B cell (primary cell): Measurements from ENCODE around the gene TRA2A. TPM values are rescaled to one million over a fixed set of nuclear protein-coding genes. Genes with fewer than 3 reads are reported as not detected.

Experiments used
- ATAC-seq: fragments of 200-7000 bp; cut with Tn5 transposase; one replicate; pipeline ENCODE4 v1.10.0; 2021; ENCODE audit warnings: low read depth, mild to moderate bottlenecking, moderate number of reproducible peaks, moderate library complexity
- CTCF ChIA-PET: fragments of 350-600 bp; sonication (Branson Sonifier 250); formaldehyde crosslinking; loops from one replicate; lab custom pipeline; 2021; ENCODE audit warnings: antibody characterized with exemption, inconsistent platforms; lab: Charles Lee
- POLR2A ChIA-PET: fragments of 350-600 bp; sonication (Branson Sonifier 250); formaldehyde crosslinking; loops from one replicate; lab custom pipeline; 2021; ENCODE audit warnings: antibody characterized with exemption; lab: Charles Lee
- DNase-seq: peaks from one replicate; pipeline ENCODE4 v3.0.0; 2013
- H2AFZ ChIP-seq: 2 replicates; pipeline ENCODE4 v1.6.1; 2012; ENCODE audit warnings: mild to moderate bottlenecking, low read depth, low read length; ENCODE audit not compliant: insufficient read depth, poor library complexity, severe bottlenecking
- H3K27ac ChIP-seq, 2 donors: 1 replicate in 1 of 2; 2 replicates in 1 of 2; pipeline ENCODE4 v1.5.1; 2012 to 2013; ENCODE audit warnings: low read length in 2 of 2, mild to moderate bottlenecking in 2 of 2, moderate library complexity in 1 of 2
- H3K27me3 ChIP-seq, 4 experiments: fragments of 200-600 bp in 1 of 4; sonication (generic) in 1 of 4; replicated peaks in 1 of 4; 1 replicate in 2 of 4; 2 replicates in 2 of 4; pipeline versions ENCODE4 v1.6.1 to v1.7.0; 2013 to 2016; ENCODE audit warnings: low read length in 3 of 4, mild to moderate bottlenecking in 2 of 4, mixed read lengths in 1 of 4, moderate library complexity in 1 of 4; ENCODE audit not compliant: insufficient read depth in 4 of 4, control insufficient read depth in 3 of 4; ENCODE audit errors: control extremely low read depth in 1 of 4
- H3K36me3 ChIP-seq, 2 experiments: replicated peaks in 1 of 2; 1 replicate in 1 of 2; 2 replicates in 1 of 2; pipeline versions ENCODE4 v1.6.1 to v1.7.1; 2013; ENCODE audit warnings: low read length in 1 of 2; ENCODE audit not compliant: insufficient read depth in 2 of 2, control insufficient read depth in 1 of 2; ENCODE audit errors: control extremely low read depth in 1 of 2, extremely low read depth in 1 of 2
- H3K4me1 ChIP-seq, 2 donors: fragments of 200-600 bp in 1 of 2; sonication (generic) in 1 of 2; 1 replicate in 1 of 2; 2 replicates in 1 of 2; pipeline versions ENCODE4 v1.5.1 to v1.6.1; 2013 to 2017; ENCODE audit warnings: low read length in 2 of 2; ENCODE audit not compliant: control insufficient read depth in 2 of 2, insufficient read depth in 2 of 2
- H3K4me2 ChIP-seq: replicated peaks from 2 replicates; pipeline ENCODE3; 2012; ENCODE audit warnings: mild to moderate bottlenecking, low read depth, low read length; ENCODE audit not compliant: poor library complexity, severe bottlenecking
- H3K4me3 ChIP-seq, 5 experiments: fragments of 200-600 bp in 1 of 5; sonication (generic) in 1 of 5; 1 replicate in 3 of 5; 2 replicates in 2 of 5; pipeline versions ENCODE4 v1.5.1 to v1.7.0; 2011 to 2016; ENCODE audit warnings: low read length in 4 of 5, mild to moderate bottlenecking in 4 of 5, low read depth in 2 of 5, control low read depth in 1 of 5, moderate library complexity in 1 of 5; ENCODE audit not compliant: insufficient read depth in 1 of 5; ENCODE audit errors: control extremely low read depth in 1 of 5, extremely low read depth in 1 of 5
- H3K79me2 ChIP-seq: fragments of 200-600 bp; sonication (generic); one replicate; pipeline ENCODE4 v1.6.0; 2016; ENCODE audit warnings: low read length; ENCODE audit not compliant: control insufficient read depth, insufficient read depth
- H3K9ac ChIP-seq: fragments of 200-600 bp; sonication (generic); 2 replicates; pipeline ENCODE4 v1.6.1; 2017; ENCODE audit warnings: mild to moderate bottlenecking, low read length, moderate library complexity
- H3K9me3 ChIP-seq, 3 donors: one replicate each; pipeline versions ENCODE4 v1.6.1 to v1.7.1; 2013; ENCODE audit warnings: low read length in 2 of 3; ENCODE audit not compliant: control insufficient read depth in 2 of 3, insufficient read depth in 1 of 3; ENCODE audit errors: control extremely low read depth in 1 of 3
- H4K20me1 ChIP-seq: 2 replicates; pipeline ENCODE4 v1.6.0; 2012; ENCODE audit warnings: mild to moderate bottlenecking, low read length; ENCODE audit not compliant: insufficient read depth, control insufficient read depth, poor library complexity, severe bottlenecking
- H3K27ac Mint-ChIP-seq: one replicate; pipeline ENCODE4 v1.8.0; 2021; ENCODE audit warnings: mixed read lengths
- H3K27me3 Mint-ChIP-seq: one replicate; pipeline ENCODE4 v1.8.0; 2021; ENCODE audit warnings: mixed read lengths
- H3K4me1 Mint-ChIP-seq: one replicate; pipeline ENCODE4 v1.8.0; 2021; ENCODE audit warnings: mixed read lengths
- H3K4me3 Mint-ChIP-seq: one replicate; pipeline ENCODE4 v1.8.0; 2021; ENCODE audit warnings: mixed read lengths
- H3K9me3 Mint-ChIP-seq: one replicate; pipeline ENCODE4 v1.8.0; 2022; ENCODE audit warnings: mixed read lengths; ENCODE audit not compliant: insufficient read depth
- EZH2 ChIP-seq: IDR thresholded peaks from 2 replicates; pipeline ENCODE4 v1.6.1; 2012; ENCODE audit warnings: borderline replicate concordance, low read depth, mild to moderate bottlenecking, moderate library complexity, low read length; ENCODE audit not compliant: insufficient read depth, poor library complexity, severe bottlenecking
- WGBS: methylation state at CpG from one replicate; pipeline ENCODE4 v1.1.5; 2013; ENCODE audit warnings: missing lambda C conversion rate; ENCODE audit not compliant: insufficient coverage; 5-methylcytosine and 5-hydroxymethylcytosine counted together
- intact Hi-C: fragments of 100-400 bp; cut with micrococcal nuclease; formaldehyde crosslinking; loops from one replicate; pipeline ENCODE4 v1.10.0; 2022
- polyA plus RNA-seq: library from polyadenylated mRNA; depleted of rRNA; stranded (reverse); fragments of >200 nt; gene quantifications from 2 replicates; pipeline ENCODE4 v1.2.3, GENCODE V29; 2012
- total RNA-seq, 2 donors: library from RNA; stranded (reverse); fragments of 120-200 nt in 1 of 2; gene quantifications; 1 replicate in 1 of 2; 2 replicates in 1 of 2; pipeline versions ENCODE4 v1.2.3 to v1.2.4, GENCODE V29; 2013 to 2022
- TF ChIP-seq, protein P1 (sequence below): fragments of 200-600 bp; IDR thresholded peaks from one replicate; pipeline ENCODE4 v1.8.0; 2022; ENCODE audit warnings: antibody characterized with exemption, mild to moderate bottlenecking

Gene TRA2A
- total and polyA plus RNA-seq, 2 donors (not counting 1 experiment from before 2014, with no cell fraction given): 107 to 173 TPM

DNA sequence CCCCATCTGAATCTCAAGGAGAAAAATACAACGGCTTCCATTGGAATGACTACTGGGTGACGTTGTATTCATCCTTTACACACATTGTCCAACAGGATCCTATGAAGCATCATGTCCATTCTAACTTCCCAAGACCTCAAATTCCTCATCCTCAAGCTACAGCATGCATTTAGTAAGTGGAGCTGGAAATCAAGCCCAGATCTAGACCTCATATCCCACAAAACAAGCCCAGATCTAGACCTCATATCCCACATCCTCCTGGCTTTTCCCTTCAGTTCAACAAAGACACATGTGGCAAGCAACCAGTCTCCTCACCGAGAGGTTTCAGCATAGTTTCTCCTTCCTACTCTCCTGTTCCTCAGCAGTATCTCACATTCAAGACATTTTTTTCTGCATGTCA, 73.7 kb downstream of the TRA2A start:
- H3K4me2 ChIP-seq: no peak overlapping the region
- no peaks in the 10 kb centered on the region for H4K20me1 ChIP-seq
- Mint-ChIP-seq H3K9me3 (no peaks in the 10 kb centered on the region), H3K27ac (no peak overlapping the region), H3K4me1 (peaks cover 3% of the 10 kb centered on the region), H3K4me3 (no peak overlapping the region), H3K27me3 (peaks cover 32% of the 10 kb centered on the region)
- no peak overlapping the region for H3K27ac ChIP-seq
- intact Hi-C loops: no loop called here
- no peak overlapping the region for H3K9ac ChIP-seq
- peaks cover 0 to 12% (median 6%) of the 10 kb centered on the region in 4 experiments for H3K27me3 ChIP-seq
- no peaks in the 10 kb centered on the region for H3K79me2 ChIP-seq
- peaks cover 0 to 7% of the 10 kb centered on the region in 2 experiments for H3K36me3 ChIP-seq
- CTCF ChIA-PET: interaction anchor here (1.6 kb wide), 1 partner anchor 100 kb away, joined by 6 read pairs; no protein-coding TSS in a partner anchor
- TF ChIP-seq, protein P1, sequence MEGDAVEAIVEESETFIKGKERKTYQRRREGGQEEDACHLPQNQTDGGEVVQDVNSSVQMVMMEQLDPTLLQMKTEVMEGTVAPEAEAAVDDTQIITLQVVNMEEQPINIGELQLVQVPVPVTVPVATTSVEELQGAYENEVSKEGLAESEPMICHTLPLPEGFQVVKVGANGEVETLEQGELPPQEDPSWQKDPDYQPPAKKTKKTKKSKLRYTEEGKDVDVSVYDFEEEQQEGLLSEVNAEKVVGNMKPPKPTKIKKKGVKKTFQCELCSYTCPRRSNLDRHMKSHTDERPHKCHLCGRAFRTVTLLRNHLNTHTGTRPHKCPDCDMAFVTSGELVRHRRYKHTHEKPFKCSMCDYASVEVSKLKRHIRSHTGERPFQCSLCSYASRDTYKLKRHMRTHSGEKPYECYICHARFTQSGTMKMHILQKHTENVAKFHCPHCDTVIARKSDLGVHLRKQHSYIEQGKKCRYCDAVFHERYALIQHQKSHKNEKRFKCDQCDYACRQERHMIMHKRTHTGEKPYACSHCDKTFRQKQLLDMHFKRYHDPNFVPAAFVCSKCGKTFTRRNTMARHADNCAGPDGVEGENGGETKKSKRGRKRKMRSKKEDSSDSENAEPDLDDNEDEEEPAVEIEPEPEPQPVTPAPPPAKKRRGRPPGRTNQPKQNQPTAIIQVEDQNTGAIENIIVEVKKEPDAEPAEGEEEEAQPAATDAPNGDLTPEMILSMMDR: no peak
- no peak for TF ChIP-seq EZH2
- H3K9me3 ChIP-seq: peaks cover 0 to 2% (median 0%) of the 10 kb centered on the region in 3 donors
- ATAC-seq: no peak
- 89% methylated on average over 3 of the region's 3 CpGs for WGBS
- POLR2A ChIA-PET: no interaction called here
- no peak overlapping the region for H2AFZ ChIP-seq
- H3K4me1 ChIP-seq: no peaks in the 10 kb centered on the region
- DNase-seq: no peak
- no peak overlapping the region for H3K4me3 ChIP-seq

DNA sequence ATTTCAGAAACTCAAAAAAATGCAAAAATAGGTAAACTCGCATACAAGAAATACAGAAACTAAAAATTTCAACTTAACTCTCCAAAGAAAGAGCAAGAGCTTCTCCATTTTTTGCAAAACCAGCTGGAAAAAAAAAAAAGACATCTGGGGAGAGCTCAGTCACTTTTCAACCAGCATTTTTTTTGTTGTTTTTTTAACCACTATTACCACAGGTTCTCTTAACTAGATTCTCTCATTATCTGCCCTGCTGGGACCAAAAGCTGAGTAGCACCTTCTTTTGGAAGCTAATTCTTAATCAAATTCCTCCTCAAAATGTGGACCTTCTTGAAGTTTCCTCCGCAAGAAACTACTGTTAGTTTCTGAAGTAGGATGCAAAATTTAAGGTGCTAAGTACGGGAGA, 75.7 kb downstream of the TRA2A start:
- no peak for TF ChIP-seq EZH2
- TF ChIP-seq, protein P1: no peak
- intact Hi-C loops: no loop called here
- WGBS: 100% methylated on average over 1 of the region's 3 CpGs
- no peak for DNase-seq
- ChIA-PET POLR2A (no interaction called here), CTCF (interaction anchor here (1.7 kb wide), 1 partner anchor 98 kb away, joined by 8 read pairs; no protein-coding TSS in a partner anchor)
- Histone ChIP-seq H3K9ac (no peak overlapping the region), H3K79me2 (no peaks in the 10 kb centered on the region), H2AFZ (no peak overlapping the region), H3K27me3 (peaks cover 0 to 12% (median 1%) of the 10 kb centered on the region in 4 experiments), H3K9me3 (peaks cover 0 to 2% (median 0%) of the 10 kb centered on the region in 3 donors), H3K36me3 (peaks cover 0 to 7% of the 10 kb centered on the region in 2 experiments), H3K4me3 (no peak overlapping the region), H4K20me1 (no peaks in the 10 kb centered on the region), H3K27ac (no peak overlapping the region), H3K4me2 (no peak overlapping the region), H3K4me1 (no peaks in the 10 kb centered on the region)
- H3K27ac Mint-ChIP-seq: no peak overlapping the region
- H3K4me3 Mint-ChIP-seq: no peak overlapping the region
- H3K4me1 Mint-ChIP-seq: no peaks in the 10 kb centered on the region
- no peaks in the 10 kb centered on the region for H3K9me3 Mint-ChIP-seq
- no peak for ATAC-seq
- peaks cover 22% of the 10 kb centered on the region for H3K27me3 Mint-ChIP-seq
